HG02678 (cell line): ENCODE results near the gene DLGAP1.

Experiments used
- ATAC-seq: cut with Tn5 transposase; IDR thresholded peaks from one replicate; pipeline ENCODE4 v1.9.1; 2021; ENCODE audit warnings: mild to moderate bottlenecking, moderate library complexity; ENCODE audit not compliant: unreplicated experiment

DLGAP1 gene

GRCh38 chr18:4245456-4245855 is 209.7 kb downstream of the DLGAP1 start:
- no peak for ATAC-seq

- ATAC-seq, result no peak
These were observed 212.5 kb downstream of the DLGAP1 start for GRCh38 chr18:4242431-4243161.

GRCh38 chr18:4241090-4241617 is 214.0 kb downstream of the DLGAP1 start:
- ATAC-seq, result no peak

GRCh38 chr18:4238966-4239365 is 216.1 kb downstream of the DLGAP1 start:
- ATAC-seq, result no peak

- no peak for ATAC-seq
These were observed 217.5 kb downstream of the DLGAP1 start for GRCh38 chr18:4237664-4238041.

- ATAC-seq, result no peak
These were observed 218.0 kb downstream of the DLGAP1 start for GRCh38 chr18:4236940-4237663.

- ATAC-seq, result no peak
These were observed 221.6 kb downstream of the DLGAP1 start for GRCh38 chr18:4233468-4233867.

- ATAC-seq, result no peak
These were observed 222.5 kb downstream of the DLGAP1 start for GRCh38 chr18:4232656-4233055.

- ATAC-seq, result no peak
These were observed 223.8 kb downstream of the DLGAP1 start for GRCh38 chr18:4231260-4231659.

- ATAC-seq, result no peak
These were observed 224.5 kb downstream of the DLGAP1 start for GRCh38 chr18:4230450-4231168.

- ATAC-seq, result no peak
These were observed 230.9 kb downstream of the DLGAP1 start for GRCh38 chr18:4224031-4224704.

- ATAC-seq, result no peak
These were observed 243.8 kb downstream of the DLGAP1 start for GRCh38 chr18:4211111-4211837.

- no peak for ATAC-seq
These were observed 246.7 kb downstream of the DLGAP1 start for GRCh38 chr18:4208366-4208765.

- no peak for ATAC-seq
These were observed 247.6 kb downstream of the DLGAP1 start for GRCh38 chr18:4207383-4207985.

- ATAC-seq, result no peak
These were observed 250.7 kb downstream of the DLGAP1 start for GRCh38 chr18:4204438-4204720.

- no peak for ATAC-seq
These were observed 251.3 kb downstream of the DLGAP1 start for GRCh38 chr18:4203568-4204437.

GRCh38 chr18:4200399-4200798 is 254.7 kb downstream of the DLGAP1 start:
- no peak for ATAC-seq

- ATAC-seq, result no peak
These were observed 256.2 kb downstream of the DLGAP1 start for GRCh38 chr18:4198956-4199355.

- no peak for ATAC-seq
These were observed 258.8 kb downstream of the DLGAP1 start for GRCh38 chr18:4196351-4196750.
